Activated effector memory CD4-positive, alpha-beta T cell treated with Interleukin-2 at 50 U/mL for 16 hours (primary cell): ENCODE data around the gene SREBF2.
A peak's percentile ranks its signal among the peaks of the same experiment; 100 is the strongest.

ENCODE experiments used
- DNase-seq: peaks from one replicate; pipeline ENCODE4 v3.0.0-alpha.2; 2020

Gene SREBF2

DNA sequence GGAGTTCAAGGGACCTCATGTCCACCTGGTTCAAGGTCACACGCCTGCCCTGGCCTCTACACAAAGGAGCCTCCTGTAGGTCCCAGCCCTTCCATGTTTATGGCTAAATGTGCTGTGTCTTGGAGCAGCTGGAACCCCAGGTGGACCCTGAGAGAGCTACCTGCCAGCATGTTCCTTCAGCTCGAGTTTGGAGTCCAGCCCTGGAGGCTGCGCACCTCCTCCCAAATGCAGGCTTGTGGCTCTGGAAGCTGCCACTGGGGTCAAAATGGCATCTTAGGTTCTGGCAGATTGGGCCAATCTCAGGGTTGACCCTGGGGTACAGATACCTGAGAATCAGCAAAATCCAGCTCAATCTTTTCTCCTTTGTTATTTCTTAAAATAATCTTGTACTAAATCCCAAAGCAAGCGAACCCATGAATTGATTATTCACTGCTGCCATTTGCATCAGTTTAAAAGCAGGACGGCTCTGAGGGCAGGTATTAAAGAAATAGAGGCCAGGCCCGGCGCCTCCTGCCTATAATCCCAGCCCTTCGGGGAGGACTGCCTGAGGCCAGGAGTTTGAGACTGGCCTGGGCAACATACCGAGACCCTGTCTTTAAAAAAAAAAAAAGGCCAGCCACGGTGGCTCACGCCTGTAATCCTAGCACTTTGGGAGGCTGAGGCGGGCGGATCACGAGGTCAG is 90.8 kb downstream of the SREBF2 start:
- DNase-seq = no peak

GRCh38 chr22:41925783-41926460 is 93.0 kb downstream of the SREBF2 start:
- peak; percentile 65 for DNase-seq

DNA sequence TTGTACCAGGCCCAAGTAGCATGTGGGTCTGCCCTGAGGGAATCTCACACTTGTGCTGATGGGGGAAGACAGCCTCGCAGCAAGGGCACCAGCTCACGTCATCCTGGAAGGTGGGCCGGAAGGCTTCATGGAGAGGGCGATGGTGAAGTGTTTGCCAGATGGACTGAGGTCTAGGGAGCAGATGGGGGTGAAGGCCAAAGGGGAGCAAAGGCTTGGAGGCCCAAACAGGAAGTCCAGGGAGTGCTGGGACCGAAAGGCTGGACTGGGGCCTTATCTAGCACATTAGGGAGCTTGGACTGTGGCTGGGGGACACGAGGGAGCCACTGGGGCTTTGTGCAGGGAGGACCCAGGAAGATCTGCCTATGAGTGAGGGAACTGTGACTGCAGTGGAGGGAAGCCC is 94.9 kb downstream of the SREBF2 start:
- no peak for DNase-seq

DNA sequence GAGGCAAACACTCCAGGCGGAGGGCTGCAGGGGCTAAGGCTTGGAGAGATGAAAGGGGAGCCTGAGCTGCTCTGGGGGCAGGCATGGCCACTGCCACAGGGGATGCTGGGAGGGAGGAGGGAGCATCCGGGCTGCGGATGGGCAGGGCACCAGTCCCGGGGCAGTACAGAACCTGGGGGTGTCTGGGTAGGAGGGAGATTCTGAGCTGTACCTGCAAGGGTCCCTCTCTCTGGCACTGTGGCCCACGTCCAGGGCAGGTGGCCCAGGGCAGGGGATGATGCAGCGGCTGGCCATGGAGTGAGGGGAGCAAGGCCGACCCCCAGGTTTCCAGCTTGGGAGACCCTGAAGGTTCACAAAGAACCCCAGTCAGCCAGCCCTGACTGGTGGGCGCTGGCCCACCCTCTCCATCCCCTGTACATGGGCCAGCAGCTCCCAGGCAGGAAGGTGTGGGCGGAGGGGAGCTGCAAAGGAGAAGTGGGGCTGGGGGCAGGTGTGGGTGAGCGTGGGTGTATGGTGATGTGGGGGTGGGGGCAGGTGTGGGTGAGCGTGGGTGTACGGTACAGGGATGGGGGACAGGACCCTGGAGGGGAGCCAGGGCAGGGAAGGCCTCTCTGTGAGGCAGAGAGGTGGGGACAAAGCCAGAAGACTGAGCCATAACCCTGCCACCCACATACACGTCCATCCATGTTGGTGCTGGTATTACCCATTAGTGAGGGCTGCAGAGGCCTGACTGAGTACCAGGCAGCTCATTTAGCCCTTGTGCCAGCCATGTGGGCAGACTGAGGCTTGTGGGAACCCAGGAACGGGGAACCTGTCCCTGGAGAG is 95.9 kb downstream of the SREBF2 start:
- DNase-seq = no peak

GRCh38 chr22:41929418-41929810 is 96.5 kb downstream of the SREBF2 start:
- no peak for DNase-seq

- DNase-seq = no peak
Observed at GRCh38 chr22:41931701-41932269, 98.9 kb downstream of the SREBF2 start.

- no peak for DNase-seq
Observed at GRCh38 chr22:41932353-41932752, 99.4 kb downstream of the SREBF2 start.

DNA sequence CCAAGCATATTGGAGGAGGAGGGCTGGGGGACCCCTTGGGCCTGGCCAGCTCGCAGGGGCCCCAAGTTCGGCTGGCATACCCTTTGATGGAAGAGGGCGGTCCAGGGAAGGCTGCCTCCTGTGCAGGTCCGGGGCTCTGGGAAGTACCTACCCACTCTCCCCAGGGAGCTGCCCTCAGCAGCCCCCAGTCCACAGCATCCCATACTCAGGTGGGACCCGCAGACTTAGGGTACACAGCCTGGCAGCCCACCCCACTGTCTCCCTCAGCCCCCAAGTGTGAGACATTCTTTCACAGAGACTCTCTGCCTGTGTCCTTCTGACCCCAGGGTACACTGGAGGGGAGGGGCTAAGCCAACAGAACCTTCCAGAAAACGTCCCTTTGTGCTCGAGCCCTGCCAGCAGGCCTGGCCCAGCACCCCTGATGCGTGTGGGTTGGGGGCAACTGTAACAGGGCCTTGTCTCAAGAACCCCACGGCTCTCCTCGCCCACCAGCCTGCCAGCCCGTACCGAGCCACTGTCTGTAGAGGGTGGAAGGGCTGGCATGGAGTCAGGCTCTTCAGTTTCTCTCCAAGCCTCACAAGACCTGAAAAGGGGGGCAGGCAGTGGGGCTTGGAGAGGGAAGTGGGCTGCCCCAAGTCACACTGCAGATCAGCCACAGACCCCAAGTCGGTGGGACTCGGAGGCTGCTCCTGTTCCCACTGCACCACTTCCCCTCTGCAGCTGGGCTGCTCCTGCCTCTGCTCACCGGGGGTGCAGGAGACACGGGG is 100.7 kb downstream of the SREBF2 start:
- DNase-seq = no peak

DNA sequence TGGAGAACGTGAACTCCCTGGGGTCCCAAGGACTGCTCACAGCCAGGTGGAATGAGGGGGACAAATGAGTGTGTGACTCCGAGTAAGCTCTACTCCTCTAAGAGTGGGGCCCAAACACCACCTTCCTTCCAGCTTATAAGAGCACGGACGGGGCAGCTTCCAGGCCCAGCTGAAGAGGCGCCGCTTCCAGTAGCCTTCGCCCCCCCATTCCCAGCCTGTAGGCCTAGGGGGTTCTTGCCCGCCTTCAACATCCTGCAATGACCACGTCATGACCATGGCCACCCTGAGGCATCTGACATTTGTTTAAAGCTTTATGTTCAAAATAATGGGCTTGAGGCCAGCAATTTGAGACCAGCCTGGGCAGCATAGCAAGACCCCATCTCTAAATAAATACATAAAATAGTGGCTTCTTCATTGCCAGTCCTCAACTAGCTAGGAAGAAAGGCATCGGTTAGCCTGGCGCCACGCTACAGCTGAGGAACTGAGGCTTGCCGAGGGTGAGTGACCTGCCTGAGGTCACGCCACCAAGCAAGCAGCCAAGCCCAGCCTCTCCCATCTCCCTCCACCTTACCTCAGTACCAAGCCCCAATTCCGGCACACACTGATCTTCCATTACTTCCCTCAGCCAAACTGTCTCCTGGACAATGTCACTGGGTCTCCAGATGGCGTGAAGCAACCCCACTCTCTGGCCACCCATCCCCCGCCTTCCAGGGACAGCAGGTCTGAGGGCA is 101.5 kb downstream of the SREBF2 start:
- DNase-seq = no peak

DNA sequence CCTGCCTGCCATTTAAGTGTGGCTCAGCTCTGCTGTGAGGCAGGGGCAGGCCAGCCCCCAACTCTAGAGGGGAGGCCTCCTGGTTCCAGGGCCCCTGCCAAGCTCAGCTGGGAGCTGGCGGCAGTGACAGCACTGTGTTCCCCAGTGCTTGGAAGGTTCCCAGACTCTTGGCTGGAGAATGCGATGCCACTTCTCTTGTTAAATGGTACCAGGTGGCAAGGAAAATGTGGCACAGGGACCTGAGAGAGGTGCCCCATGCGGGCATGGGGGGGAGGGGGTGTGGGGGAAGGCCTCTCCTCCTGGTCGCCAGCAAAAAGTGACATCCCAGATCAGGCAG is 102.1 kb downstream of the SREBF2 start:
- DNase-seq = no peak

DNA sequence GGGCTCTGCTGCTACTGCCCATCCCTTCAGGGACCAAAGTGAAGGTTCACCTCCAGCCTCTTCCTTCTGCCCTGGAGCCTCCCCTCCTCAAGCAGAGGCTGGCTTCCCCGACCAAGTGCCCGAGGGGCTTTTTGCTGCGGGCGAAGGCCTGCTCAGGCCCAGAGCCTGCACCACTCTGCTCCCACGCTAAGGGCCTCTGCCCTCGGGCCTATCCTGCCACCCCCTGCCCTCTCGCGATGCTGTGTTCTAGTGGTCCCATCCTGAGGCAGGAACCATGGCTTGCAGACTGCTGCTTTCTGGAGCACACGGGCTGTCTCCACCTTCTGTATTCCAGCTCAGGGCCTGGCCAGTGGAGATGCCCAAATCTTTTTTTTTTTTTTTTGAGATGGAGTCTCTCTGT is 102.6 kb downstream of the SREBF2 start:
- DNase-seq = no peak

DNA sequence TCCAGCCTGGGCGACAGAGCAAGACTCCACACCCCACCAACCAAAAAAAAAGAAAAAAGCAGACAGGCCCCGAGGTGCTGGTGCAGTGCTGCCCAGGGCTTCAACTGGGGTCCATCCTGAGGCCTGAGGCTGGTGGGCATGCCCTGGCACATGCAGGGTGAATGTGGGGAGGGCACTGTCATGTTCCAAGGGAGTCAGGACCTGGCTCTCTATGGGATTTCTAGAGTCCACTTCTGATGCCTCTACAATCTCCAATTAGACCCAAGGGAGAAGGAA is 103.9 kb downstream of the SREBF2 start:
- DNase-seq = no peak

DNA sequence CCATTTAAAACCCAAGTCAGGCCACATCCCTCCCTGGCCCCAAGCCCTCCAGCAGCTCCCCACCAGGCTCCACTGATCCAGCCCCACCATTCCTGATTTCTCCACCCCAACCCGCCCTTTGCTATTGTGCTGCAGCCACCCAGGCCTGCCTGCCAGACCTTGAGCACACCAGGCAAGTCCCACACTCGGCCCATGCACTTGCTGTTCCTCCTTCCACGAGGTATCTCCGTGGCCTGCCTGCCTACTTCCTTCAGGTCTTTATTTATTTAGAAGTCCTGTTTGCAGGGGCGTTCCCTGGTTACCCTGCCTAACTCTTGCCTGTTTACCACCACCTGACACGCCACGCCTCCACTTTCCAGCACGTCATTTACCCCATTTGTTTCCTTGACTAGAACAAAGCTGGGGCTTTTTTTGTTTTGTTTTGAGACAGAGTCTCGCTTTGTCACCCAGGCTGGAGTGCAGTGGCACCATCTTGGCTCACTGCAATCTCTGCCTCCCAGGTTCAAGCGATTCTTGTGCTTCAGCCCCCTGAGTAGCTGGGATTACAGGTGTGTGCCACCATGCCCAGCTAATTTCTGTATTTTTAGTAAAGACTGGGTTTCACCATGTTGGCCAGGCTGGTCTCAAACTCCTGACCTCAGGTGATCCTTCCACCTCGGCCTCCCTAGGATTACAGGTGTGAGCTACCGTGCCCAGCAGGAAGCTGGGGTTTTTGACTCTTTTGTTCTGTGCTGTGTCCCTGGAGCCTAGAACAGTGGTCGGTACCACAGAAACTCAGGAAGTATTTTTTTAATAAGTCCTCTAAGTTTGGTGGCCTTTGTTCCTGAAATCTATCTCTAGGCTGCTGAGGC is 107.3 kb downstream of the SREBF2 start:
- peak; percentile 87 for DNase-seq

- peak; percentile 81 for DNase-seq
Observed at GRCh38 chr22:41940832-41941765, 108.2 kb downstream of the SREBF2 start.

DNA sequence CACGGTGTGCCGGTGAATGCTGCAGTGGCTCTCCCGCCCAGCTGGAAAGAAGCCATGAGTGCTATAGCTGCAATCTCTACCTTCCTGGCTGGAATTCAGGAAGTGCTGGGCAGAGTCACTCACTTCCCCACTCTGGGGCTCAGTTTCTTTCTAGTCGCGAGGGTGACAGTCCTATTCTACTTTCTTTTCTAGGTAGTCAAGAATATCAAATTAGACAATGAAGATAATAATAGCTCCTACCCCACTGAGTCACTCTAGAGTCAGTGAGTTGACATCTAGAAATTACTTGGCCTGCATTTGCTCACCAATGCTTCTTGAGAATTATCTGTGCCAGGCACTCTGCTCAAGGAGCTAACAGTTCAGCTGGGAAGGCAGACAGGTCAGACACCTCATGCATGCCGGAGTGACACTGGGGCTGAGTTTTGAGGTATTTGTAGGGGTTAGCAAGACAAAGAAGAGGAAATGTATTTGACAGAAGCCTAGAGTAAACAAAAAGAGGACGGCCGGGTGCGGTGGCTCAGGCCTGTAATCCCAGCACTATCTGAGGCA is 110.8 kb downstream of the SREBF2 start:
- DNase-seq = no peak

GRCh38 chr22:41946629-41947423 is 113.9 kb downstream of the SREBF2 start, which contains the start of gene CENPM:
CENPM (minus strand) TSS chr22:41947152; CDS start chr22:41947076, 76 bp downstream.
- peak; percentile 84 for DNase-seq

DNA sequence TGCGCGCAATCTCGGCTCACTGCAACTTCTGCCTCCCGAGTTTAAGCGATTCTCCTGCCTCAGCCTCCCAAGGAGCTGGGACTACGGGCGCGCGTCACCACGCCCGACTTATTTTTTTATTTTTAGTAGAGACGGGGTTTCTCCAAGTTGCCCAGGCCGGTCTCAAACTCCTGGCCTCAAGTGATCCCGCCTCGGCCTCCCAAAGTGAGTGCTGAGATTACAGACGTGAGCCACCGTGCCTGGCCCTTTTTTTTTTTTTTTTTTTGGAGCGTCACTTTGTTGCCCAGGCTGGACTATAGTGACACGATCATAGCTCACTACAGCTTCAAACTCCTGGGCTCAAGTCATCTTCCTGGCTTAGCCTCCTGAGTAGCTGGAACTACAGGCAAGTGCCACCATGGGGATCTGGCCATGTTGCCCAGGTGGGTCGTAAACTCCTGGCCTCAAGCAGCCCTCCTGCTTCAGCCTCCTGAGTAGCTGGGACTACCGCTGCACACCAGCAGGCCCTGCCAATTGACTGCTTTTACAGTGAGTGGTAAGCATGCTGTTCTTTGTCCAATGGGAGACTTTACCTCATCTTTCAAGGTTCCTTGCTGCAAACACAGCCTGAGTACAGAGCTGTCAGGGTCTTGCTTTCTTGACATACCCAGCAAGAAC is 114.6 kb downstream of the SREBF2 start:
- DNase-seq = no peak

GRCh38 chr22:41948142-41948541 is 115.2 kb downstream of the SREBF2 start:
- no peak for DNase-seq
